Measurements from ENCODE around the gene COL25A1. TPM values are rescaled to one million over a fixed set of nuclear protein-coding genes. Genes with fewer than 3 reads are reported as not detected.

Gene COL25A1
- total and polyA plus RNA-seq, 2 experiments from 2014 or later, result 0.28 to 1.9 TPM

DNA sequence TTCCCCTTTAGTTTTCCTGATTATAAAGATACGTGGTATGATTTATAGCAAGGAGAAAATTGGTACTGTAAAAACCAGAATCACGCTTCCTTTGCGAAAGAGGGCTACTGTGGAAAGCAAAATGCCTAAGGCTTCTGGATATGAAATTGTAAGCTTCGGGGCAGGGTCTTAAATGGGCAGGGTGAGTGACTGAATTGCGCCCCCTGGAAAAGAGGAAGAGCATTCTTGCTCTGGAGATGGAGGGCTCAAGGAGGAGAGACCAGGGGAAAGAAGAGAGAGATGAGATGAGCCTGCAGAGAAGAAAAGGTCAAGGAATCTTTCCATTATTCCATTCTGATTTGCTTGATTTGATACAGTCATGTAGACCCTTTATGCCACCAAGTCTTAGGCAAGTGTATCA, 526.5 kb downstream of the COL25A1 start:
- no peak overlapping the region for H2AFZ ChIP-seq
- H3K79me2 ChIP-seq, result no peaks in the 10 kb centered on the region
- no peaks in the 10 kb centered on the region for H4K20me1 ChIP-seq (ENCODE audit: insufficient read depth, poor library complexity, severe bottlenecking)
- no peaks in the 10 kb centered on the region for H3K4me1 ChIP-seq (ENCODE audit: insufficient read depth)
- TF ChIP-seq, protein P1, sequence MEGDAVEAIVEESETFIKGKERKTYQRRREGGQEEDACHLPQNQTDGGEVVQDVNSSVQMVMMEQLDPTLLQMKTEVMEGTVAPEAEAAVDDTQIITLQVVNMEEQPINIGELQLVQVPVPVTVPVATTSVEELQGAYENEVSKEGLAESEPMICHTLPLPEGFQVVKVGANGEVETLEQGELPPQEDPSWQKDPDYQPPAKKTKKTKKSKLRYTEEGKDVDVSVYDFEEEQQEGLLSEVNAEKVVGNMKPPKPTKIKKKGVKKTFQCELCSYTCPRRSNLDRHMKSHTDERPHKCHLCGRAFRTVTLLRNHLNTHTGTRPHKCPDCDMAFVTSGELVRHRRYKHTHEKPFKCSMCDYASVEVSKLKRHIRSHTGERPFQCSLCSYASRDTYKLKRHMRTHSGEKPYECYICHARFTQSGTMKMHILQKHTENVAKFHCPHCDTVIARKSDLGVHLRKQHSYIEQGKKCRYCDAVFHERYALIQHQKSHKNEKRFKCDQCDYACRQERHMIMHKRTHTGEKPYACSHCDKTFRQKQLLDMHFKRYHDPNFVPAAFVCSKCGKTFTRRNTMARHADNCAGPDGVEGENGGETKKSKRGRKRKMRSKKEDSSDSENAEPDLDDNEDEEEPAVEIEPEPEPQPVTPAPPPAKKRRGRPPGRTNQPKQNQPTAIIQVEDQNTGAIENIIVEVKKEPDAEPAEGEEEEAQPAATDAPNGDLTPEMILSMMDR (IDR thresholded peaks at IDR 0.05; ENCODE audit: poor library complexity), result no peak
- TF ChIP-seq EZH2 (IDR thresholded peaks at IDR 0.05; ENCODE audit: borderline replicate concordance) (no peak), EZH2phosphoT487 (IDR thresholded peaks at IDR 0.05; ENCODE audit: low read depth, severe bottlenecking, unreplicated experiment) (no peak)
- H3K4me2 ChIP-seq, result no peak overlapping the region
- DNase-seq (ENCODE audit: low spot score), result no peak
- H3K9me2 ChIP-seq (replicated peaks; ENCODE audit: insufficient read depth), result no peaks in the 10 kb centered on the region
- WGBS (ENCODE audit: low lambda C conversion rate, missing lambda C conversion rate), result 84% methylated on average over 5 of the region's 5 CpGs
- no peaks in the 10 kb centered on the region for H3K27me3 ChIP-seq
- H3K4me3 ChIP-seq, result no peak overlapping the region
- H3K27ac ChIP-seq, result no peak overlapping the region
- no peaks in the 10 kb centered on the region for H3K36me3 ChIP-seq (replicated peaks; ENCODE audit: insufficient read depth, low read depth)
- H3K9me3 ChIP-seq (ENCODE audit: low read depth), result no peaks in the 10 kb centered on the region

DNA sequence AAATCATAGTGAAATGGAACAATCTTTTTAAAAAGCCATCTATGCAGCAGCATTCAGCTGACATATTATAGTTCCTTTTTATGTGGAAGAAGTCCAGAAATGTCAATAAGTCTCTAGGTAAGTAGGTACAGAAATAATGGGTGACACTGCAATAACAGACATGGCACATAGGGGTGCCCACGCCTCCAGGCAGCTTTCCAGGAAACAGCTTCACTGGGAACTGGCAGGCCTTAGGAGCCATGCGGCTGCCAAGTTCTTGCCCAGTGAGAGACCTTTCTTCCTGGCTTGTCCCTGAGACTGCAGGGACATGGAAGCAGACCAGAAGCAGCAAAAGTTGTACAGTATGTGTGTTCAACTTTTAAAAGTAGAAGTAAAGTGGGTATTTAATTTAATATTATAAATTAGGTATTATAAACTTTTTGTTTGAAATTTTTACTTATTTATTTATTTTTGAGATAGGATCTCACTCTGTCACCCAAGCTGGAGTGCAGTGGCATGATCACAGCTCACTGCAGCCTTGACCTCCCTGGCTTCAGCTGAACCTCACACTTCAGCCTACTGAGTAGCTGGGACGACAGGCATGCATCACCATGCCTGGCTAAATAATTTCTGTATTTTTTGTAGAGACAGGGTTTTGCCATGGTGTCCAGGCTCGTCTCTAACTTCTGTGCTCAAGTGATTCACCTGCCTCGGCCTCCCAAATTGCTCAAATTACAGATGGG, 527.5 kb downstream of the COL25A1 start:
- no peak for TF ChIP-seq EZH2 (IDR thresholded peaks at IDR 0.05; ENCODE audit: borderline replicate concordance)
- TF ChIP-seq, protein P1 (IDR thresholded peaks at IDR 0.05; ENCODE audit: poor library complexity), result no peak
- no peak for TF ChIP-seq EZH2phosphoT487 (IDR thresholded peaks at IDR 0.05; ENCODE audit: low read depth, severe bottlenecking, unreplicated experiment)
- 95% methylated on average over 5 of the region's 5 CpGs for WGBS (ENCODE audit: low lambda C conversion rate, missing lambda C conversion rate)
- DNase-seq (ENCODE audit: low spot score), result no peak

DNA sequence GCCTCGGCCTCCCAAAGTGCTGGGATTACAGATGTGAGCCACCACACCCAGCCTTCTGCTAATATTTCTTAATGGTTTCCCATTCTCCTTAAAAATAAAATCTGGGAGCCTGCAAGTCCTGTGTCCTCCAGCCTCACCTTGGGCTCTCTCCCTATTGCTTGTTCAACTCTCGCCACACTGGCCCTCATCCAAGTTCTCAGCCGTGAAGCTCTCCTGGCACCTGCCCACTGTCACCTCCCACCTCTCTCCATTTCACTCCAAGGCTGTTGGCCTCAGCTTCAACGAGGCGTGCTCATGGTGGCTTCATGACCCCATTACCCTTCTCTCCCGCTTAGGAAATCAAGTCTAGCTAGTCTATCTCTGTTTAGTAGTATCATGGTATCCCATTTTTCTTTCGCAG, 530.1 kb downstream of the COL25A1 start:
- DNase-seq (ENCODE audit: low spot score), result no peak
- no peaks in the 10 kb centered on the region for H3K27me3 ChIP-seq
- no peaks in the 10 kb centered on the region for H3K79me2 ChIP-seq
- no peaks in the 10 kb centered on the region for H3K4me1 ChIP-seq (ENCODE audit: insufficient read depth)
- no peaks in the 10 kb centered on the region for H4K20me1 ChIP-seq (ENCODE audit: insufficient read depth, poor library complexity, severe bottlenecking)
- H3K9me3 ChIP-seq (ENCODE audit: low read depth), result no peaks in the 10 kb centered on the region
- no peak overlapping the region for H3K27ac ChIP-seq
- H2AFZ ChIP-seq, result no peak overlapping the region
- WGBS (ENCODE audit: low lambda C conversion rate, missing lambda C conversion rate), result 94% methylated on average over 7 of the region's 7 CpGs
- TF ChIP-seq EZH2 (IDR thresholded peaks at IDR 0.05; ENCODE audit: borderline replicate concordance), result no peak
- TF ChIP-seq, protein P1 (IDR thresholded peaks at IDR 0.05; ENCODE audit: poor library complexity), result no peak
- TF ChIP-seq EZH2phosphoT487 (IDR thresholded peaks at IDR 0.05; ENCODE audit: low read depth, severe bottlenecking, unreplicated experiment), result no peak
- H3K36me3 ChIP-seq (replicated peaks; ENCODE audit: insufficient read depth, low read depth), result no peaks in the 10 kb centered on the region
- no peak overlapping the region for H3K4me3 ChIP-seq
- H3K9me2 ChIP-seq (replicated peaks; ENCODE audit: insufficient read depth), result no peaks in the 10 kb centered on the region
- no peak overlapping the region for H3K4me2 ChIP-seq

More for the DNA sequence above, 527.5 kb downstream of the COL25A1 start:
- Histone ChIP-seq H3K79me2 (no peaks in the 10 kb centered on the region), H2AFZ (no peak overlapping the region), H3K4me3 (no peak overlapping the region), H3K4me1 (ENCODE audit: insufficient read depth) (no peaks in the 10 kb centered on the region), H3K27ac (no peak overlapping the region), H3K36me3 (replicated peaks; ENCODE audit: insufficient read depth, low read depth) (no peaks in the 10 kb centered on the region), H3K4me2 (no peak overlapping the region), H3K9me2 (replicated peaks; ENCODE audit: insufficient read depth) (no peaks in the 10 kb centered on the region), H4K20me1 (ENCODE audit: insufficient read depth, poor library complexity, severe bottlenecking) (no peaks in the 10 kb centered on the region), H3K9me3 (ENCODE audit: low read depth) (no peaks in the 10 kb centered on the region), H3K27me3 (no peaks in the 10 kb centered on the region)

Data from hepatocyte (in vitro differentiated cells).